ENCODE results near the gene HSPA1L.

HSPA1L gene

DNA sequence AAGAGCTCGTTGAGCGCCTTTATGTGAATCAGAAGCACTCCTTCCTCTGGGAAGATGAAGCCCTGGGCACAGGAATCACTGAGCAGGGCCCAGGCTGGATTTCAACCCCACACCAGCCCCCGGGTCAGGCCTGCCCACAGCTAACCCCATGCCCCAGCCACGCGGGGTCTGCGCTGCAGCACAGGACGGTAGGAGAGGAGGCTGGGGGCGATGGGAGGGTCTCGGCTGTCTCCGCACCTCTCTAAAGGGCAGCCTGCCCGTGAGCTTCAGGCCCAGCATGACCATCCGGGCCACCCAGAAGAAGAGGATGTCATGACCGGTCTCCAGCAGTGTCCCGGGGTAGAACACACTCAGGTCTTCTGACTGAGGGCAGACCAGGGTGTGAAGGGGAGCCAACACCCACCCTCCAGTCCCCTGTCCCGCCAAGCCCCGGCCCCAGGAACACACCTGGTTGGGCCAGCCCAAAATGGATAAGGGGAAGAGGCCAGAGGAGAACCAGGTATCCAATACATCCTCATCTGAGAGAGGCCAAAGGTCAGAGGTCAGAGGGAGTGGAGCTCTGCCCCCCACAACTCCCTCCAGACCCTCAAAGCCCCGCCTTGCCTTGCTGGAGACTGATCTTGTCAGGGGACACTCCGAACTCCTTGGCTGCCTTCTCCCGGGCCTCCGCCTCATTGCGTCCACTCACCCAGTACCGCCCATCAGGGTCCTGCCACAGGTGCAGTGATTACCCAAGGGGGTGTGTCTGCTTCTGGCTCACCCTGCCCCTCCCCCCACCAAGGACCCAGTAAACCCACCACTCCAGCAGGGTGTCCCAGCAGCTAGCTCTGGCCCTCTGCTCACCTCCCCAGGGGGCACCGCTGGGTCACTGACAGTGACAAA lies 33.6 kb downstream of the HSPA1L start:
- no peak for DNase-seq (ENCODE audit: low read depth in 2 of 2)

DNA sequence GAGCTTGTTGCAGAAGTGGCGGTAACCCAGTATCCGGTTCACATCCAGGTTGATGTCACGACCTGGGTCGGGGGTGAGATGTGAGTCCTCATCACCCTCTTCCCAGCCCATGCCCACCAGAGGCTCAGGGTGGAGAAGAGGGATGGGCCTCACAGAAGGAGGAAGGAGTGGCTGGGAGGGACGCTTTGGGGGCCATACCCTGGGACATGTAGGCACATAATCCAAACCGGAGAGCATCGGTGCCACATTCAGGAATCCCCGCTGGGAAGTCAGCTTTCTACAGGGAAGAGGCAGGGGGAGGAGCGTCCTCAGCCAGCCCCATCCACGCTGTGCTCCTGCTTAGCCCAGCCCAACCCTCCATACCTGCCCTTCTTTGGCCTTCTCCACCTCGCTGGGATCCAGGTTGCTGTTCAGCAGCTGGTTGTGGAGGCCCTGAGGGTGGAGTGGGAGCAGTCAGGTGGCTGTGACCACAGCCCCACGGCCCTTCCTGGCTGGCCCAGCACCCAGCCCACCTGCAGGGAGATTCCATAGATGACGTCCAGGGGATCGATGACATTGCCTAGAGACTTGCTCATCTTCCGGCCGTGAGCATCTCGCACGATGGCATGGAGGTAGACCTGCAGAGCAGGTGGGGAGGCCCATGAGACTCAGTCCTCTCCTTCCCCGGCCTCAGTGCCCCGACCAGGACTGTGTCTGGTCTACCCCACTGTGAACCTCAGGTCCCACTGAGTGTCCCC lies 34.4 kb downstream of the HSPA1L start:
- DNase-seq (ENCODE audit: low read depth in 2 of 2): no peak

DNA sequence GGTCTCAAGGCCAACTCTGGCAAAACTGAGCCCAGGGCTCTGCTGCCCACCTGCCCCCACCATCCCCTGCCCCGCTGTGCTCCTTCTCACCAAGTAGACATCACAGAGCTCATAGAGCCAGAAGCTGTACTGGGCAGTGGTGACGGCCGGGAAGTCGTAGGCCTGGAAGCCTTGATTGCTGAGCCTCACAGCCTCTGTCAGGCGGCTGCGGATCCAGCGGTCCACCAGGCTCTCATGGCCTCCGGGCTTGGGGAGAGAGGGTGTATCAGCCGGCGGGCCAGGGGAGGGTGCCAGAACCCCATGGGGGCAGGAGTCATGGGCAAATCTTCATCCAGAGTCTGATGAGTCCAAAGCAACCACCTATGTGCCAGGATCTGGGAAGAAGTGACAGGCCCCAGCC lies 35.2 kb downstream of the HSPA1L start:
- no peak for DNase-seq (ENCODE audit: low read depth in 2 of 2)

DNA sequence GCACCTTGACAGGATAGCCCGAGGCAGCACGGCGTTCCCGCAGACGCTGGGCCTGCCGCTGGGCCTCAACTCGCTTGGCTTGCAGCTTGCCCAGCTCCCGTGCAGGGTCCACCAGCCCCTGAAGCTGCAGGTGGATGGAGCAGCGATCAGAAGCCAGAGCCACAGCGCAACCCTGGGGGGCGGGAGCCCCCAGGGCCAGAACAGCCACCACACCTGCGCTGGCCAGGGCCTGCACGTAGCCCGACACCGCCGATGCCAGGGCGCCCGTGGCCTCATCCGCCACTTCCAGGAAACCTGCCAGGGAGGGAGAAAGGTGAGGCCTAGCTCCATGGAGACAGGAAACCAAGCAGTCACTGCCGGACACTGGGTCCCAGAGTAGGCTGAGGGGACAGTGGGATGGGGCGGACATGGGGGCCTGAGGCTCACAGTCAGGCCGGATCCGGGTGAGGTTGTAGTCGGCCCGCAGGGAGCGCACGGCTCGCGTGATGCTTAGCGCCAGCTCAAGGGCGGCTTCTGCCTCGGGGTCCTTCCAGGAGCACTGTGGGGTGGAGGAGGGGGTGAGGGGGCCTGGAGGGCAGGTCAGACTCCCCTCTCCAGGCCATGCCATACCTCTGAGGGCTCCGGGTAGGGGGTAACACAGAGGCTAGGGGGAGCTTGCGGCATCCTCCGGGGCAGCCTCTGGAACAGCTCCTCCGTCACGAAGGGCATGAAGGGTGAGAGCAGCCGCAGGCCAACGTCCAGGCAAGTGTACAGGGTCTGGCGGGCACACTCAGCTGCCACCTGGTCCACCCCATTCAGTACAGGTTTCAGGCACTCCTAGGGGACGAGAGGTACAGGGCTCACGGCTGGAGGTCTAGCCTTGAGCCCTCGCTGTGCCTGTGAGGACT lies 35.8 kb downstream of the HSPA1L start:
- no peak for DNase-seq (ENCODE audit: low read depth in 2 of 2)

DNA sequence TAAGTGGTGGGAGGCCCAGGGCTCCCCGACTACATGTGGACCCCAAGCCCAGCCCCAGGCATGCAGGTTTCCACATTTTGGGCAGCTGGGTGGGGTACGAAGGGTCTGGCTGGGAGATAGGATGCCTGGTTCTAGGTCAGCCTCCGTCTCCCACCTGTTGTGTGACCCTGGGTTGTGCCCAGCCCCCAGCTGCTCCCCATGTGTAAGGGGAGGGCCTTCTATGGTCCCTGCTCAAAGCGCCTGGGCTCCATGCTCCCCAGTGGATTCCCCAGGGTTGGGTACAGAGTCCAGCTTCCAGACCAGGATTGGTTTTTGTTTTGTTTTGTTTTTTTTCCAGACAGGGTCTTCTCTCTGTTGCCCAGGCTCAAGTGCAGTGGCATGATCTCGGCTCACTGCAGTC lies 36.9 kb downstream of the HSPA1L start:
- DNase-seq (ENCODE audit: low read depth in 2 of 2): no peak

DNA sequence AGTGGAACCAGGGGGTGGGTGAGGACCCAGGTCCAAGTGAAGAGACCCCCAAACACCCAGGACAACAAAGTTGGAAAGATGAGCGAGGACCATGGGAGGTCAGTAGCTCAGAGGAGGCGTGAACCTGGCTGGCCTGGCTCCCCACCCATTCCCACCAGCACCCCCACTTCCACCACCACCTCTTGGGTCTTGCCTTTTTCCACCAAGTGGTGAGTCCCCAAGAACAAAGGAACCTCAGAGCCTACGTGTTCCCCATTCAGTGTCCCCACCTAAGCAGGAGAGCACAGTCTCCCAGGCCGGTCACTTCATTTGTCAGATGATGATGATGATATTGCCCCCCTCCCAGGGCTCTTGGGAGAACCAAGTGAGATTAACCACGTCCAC lies 37.4 kb downstream of the HSPA1L start:
- DNase-seq (ENCODE audit: low read depth in 2 of 2): no peak

DNA sequence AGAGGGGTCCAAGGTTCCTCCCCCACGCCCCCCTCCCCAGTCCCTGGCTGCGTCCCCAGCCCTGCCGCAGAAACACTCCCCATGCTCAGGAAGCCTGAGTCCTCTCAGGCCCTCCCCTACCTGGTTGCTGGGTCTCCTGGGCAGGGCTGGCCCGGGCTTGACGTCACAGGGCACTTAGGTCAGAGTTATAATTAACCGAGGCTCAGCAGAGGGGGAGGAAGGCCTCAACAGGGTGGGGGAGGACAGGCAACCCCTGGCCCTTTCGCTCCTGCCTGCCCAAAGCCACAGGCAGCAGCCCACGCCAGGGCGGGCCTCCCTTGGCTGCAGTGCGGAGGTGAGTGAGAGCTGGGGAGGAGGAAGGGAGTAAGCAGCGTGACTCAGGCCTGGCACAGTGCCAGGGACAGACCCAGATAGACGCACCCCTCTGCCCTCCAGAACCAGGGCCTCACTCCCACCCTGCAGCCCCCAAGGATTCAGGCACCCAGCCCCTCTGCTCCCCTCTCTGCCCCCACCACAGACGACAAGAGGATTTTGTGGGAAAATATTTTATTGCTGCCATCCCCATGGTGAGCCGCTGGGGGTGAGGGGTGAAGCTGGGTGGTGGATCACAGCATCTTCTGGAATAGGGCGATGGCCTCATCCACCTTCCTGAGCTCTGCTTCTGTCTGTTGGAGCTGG lies 38.0 kb downstream of the HSPA1L start, which contains the start of gene VWA7:
VWA7 (minus strand) TSS at position 340 of the 678 bp plus-strand sequence. CDS start 549 bp downstream, outside the sequence.
- DNase-seq (ENCODE audit: low read depth in 2 of 2): peak; percentile 64 to 70

DNA sequence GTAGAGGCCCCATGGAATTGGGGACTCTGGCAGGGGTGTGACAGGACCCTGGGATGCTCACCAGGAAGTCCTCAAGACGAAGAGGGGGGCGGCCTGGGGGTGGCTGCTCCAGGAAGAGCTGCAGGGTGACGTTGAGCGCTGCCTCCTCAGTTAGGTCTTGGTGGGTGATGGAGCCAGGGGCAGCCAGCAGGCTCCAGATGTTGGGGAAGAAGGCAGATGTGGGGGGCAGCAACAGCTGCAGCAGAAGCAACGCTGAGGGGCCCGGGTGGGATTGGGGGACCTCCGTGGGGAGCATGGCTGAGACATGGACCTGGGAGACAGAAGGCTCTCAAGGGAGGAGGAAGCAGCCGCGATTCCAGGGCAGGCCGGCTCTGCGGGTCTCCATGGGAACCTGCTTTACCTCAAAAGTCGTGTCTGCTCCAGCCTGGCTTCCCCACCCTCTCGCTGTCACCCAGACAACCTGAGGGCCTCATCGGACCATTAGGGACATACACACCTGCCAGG lies 38.5 kb downstream of the HSPA1L start:
- DNase-seq (ENCODE audit: low read depth in 2 of 2): no peak

DNA sequence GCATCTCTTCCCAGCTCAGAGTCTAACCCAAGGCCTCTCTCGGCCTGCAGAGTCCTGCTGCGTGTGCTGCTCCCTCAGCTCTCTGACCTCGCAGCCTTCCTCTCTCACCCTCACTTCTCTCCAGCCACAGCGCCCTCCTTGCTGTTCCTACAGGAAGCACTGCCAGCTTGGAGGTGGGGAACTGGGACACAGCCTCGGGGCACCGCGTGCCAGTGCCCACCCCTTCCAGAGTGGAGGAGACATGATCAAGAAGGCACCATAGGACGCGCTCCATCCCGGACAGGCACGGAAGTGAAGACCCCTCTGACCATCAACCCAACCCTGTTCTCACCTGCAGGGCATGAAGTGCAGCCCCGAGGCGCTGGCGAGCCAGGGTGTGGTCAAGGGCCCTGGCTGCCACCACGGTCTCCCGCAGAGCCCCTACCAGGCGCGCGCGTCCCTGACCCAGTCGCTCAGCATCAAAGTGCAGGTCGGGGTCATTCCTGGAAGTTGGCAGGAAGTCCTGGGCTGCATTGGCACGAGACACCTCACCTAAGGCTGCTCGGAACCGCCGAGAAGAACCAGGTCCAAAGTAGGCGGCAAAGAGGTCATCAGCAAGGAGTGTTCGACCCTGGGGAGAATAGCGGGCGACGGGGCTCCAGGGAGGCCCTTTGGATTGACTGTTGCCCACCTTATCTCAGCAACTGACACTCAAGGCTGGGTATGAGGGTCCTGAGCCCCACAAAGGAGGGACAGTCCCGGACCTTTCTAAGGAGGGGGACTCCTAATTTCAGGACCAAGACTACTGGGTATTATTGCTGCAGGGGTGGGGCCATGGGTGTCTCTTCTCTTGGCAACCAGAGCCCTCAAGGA lies 39.2 kb downstream of the HSPA1L start:
- DNase-seq (ENCODE audit: low read depth in 2 of 2): no peak

DNA sequence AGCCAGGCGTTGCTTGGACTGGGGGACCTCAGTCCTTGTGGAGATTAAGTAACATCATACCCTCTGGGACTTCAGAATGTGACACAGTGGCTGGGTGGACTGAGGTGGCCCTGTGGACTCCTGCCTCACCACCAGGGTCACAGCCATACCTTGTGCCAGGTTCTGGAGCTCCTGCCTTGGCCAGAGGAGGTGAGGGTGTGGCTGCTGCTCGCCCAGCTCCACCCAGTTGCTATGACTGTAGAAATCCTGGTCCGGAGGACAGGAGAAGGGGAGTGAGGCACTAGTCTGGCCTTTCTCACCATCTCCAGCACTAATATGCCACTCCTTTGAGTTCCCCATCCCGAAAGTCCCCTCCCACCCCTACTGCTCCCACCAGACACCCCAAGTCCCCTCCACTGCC lies 39.9 kb downstream of the HSPA1L start:
- no peak for DNase-seq (ENCODE audit: low read depth in 2 of 2)

DNA sequence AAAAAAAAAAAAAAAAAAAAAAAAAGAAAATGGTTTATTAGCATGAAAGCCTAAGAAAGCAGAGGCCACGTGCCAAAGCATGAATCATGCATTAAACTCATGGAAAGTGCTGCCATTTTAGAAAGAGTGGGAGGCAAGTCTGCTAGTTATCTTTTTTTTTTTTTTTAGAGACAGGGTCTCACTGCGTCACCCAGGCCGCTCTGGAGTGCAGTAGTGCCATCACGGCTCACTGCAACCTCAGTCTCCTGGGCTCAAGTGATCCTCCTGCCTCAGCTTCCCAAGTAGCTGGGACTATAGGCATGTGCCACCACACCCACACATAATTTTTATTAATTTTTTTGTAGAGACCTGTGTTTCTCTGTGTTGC lies 43.1 kb downstream of the HSPA1L start:
- no peak for DNase-seq (ENCODE audit: low read depth in 2 of 2)

DNA sequence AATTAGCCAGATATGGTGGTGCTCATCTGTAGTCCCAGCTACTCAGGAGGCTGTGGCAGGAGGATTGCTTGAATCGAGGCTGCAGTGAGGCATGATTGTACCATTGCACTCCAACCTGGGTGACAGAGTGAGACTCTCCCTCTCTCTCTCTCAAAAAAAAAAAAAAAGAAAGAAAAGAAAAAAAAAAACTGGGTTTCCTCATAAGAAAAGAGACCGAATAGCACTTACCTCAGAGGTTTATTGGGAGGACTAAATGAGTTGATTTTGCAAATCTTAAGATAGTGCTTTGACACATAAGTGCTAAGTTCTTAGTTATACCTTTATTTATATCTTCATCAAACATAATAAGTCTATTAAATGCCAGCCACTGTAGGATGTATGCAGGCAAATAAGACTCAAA lies 44.2 kb downstream of the HSPA1L start:
- no peak for DNase-seq (ENCODE audit: low read depth in 2 of 2)

DNA sequence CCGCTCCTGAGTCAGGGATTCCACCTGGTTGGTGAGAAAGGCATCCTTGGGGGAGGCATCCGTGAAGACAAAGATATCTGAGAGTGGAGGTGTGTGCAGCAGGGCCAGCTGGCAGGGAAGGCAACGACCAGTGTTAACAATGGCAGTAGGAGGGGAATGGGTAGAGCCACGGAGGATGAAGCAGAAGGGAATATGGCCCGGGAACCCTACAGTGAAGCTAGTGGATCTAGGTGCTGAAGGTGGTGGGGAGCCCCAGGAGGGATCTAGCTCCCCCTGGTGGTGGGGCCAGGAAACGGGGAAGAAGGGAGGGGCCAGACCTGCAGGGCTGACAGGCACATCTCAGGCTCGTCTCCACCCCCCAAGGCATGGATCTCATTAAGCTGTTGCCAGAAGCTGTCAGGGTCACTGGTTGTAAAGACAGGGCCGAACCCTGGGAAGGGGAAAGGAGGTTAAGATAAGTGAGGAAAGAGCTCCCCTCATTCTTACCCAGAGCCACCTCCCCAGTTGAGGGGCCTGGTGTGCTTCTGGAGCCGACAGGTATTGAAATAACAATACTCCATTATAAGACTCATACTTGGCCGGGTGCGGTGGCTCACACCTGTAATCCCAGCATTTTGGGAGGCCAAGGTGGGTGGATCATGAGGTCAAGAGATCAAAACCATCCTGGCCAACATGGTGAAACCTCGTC lies 45.3 kb downstream of the HSPA1L start:
- peak; percentile 74 for DNase-seq (ENCODE audit: low read depth in 2 of 2)

DNA sequence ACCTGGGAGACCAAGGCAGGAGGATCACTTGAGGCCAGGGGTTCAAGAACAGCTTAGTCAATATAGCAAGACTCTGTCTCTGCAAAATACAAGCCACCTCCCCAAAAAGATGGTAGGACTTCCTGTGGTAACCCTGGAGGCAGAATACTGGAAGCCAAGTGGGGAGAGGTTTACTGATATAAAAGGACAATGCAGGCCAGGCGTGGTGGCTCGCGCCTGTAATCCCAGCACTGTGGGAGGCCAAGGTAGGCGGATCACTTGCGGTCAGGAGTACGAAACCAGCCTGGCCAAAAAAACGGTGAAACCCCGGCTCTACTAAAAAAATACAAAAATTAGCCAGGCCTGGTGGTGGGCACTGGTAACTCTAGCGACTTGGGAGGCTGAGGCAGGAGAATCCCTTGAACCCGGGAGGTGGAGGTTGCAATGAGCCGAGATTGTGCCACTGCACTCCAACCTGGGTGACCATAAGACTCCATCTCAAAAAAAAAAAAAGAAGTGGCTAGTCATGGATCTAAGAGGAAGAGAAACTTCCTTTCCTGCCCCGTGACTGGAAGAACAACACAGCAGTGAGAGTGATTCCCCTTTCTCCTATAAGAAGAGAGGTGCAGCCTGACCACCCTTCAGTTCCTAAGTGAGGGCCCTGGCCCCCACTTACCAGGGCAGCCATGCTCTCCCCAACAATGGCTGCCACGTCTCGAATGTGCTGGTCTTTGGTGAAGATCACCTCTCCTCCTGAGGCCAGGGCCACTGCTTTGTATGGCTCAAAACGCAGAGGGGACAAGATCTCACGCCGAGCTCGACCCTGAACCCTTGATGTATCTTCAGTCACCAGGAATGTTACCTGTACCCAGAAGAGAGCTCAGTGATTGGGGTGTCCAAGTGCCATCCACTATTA lies 46.5 kb downstream of the HSPA1L start:
- no peak for DNase-seq (ENCODE audit: low read depth in 2 of 2)

DNA sequence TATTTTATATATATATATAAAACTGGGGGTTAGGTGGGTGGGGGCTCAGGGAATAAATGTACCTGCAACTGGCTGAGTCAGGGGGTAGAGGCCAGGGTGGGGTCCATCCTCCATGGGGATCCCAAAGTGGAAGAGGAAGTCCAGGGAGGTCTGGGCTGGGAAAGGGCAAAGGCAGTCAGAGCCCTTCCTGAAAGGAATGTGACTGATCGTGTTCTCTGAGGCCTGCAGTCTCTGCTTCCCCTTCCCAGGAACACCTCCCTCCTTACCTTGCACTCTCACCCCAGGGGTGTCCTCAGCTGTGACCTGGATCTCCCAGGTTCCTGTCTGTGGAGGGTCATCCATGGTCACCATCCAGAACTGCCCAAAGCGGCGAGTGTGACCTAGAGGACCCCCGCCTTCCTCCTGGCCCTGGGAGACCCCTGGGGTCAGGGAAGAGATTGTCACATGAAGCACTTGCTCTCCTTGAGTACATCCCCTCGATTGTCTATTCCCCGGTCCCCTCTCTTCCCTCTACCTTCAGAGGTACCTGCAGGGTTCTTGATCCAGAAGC lies 47.9 kb downstream of the HSPA1L start:
- no peak for DNase-seq (ENCODE audit: low read depth in 2 of 2)

DNA sequence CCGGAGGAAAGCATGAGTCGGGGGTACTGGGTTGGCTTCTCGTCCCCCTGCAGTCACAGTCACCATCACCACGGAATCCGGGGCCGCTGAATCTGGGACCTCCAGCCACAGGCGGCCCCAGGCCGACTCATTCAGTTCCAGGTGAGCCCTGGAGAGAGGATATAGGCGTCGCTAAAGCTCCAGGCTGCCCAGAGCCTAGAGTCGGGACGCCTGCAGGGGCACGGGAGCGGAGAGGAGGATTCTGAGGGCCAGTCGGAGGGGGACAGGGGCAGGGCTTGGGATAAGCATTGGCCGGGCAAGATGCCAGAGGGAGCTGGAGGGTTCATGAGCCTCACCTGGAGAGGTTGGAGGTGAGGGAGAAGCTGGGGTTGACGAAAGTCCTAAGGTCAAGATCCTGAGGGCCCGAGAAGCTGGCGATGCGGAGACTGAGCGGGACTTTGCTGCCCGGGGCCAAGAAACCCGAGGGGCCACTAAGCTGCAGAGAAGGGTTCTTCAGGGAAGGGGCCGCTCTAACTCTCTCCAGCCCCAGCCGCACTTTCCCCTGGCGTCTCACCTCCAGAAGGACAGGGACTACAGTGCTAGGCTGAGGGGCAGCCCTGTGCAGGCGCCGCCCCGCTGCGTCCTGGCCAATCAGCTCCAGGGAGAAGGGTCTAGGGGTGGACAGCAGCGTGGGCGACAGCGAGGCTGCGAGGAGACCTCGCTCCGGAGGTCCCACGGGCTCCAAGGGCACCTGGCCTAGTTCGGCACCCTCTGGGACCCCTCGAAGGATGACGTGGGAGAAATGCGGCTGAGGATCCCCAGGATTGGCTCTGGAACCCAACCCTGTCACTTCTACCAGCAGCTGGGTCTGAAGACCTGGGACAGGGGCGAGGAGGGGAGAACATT lies 48.9 kb downstream of the HSPA1L start:
- DNase-seq (ENCODE audit: low read depth in 2 of 2): no peak

DNA sequence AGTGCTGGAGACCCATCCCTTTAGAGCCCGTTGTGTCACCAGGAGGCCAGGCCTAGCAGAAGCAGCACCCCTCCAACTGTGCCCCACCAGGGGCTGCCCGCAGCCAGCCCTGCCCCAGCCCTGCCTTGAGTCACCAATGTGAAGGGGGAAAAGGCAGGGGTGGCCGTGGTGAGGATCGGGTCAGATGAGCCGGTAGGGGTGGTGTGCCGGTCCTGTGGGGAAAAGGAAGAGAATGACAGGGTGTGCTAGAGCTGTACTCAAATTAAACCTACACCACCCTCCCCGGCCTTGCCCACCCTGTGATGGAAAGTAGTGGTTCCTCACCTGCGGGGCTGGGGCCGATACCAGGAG lies 49.5 kb downstream of the HSPA1L start:
- no peak for DNase-seq (ENCODE audit: low read depth in 2 of 2)

DNA sequence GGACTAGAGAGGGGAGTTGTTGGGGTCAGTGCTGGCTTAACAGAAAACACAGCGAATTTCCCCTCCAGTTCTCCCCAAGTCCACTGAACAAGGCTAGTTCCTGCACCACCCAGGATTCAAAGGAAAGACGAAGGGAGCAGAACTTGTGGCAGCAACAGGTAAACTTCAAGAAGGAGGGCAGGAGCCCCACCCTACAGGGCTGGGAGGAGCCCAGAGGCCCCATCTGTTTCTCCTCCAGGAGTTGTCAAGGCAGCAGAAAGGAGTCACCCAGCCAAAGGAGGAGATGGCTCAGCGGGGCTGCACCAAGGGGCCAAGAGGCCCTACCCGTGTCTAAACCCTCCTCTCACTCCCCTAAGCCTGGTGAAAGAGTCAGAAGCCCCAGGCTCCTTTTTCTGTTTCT lies 50.9 kb downstream of the HSPA1L start:
- DNase-seq (ENCODE audit: low read depth in 2 of 2): no peak
